Suppressor macrophage treated with lipopolysaccharide for 1 hour (primary cell): ENCODE data around the gene C4orf50.
A peak's percentile ranks its signal among the peaks of the same experiment; 100 is the strongest.
"Not testable (repeated sequence)": the region's sequence is repeated elsewhere in the genome, so short reads cannot be mapped to it uniquely, and the experiment has no call there.

Experiments
- DNase-seq, 3 donors: peaks; one replicate each; pipeline ENCODE4 v3.0.0-alpha.2; 2020 to 2022

The C4orf50 gene

GRCh38 chr4:6012200-6012599, 6.0 kb downstream of the C4orf50 start:
- no peak for DNase-seq

GRCh38 chr4:6011686-6012085, 6.5 kb downstream of the C4orf50 start:
- no peak for DNase-seq

- DNase-seq: no peak
These were observed 7.0 kb downstream of the C4orf50 start for GRCh38 chr4:6011271-6011671.

- DNase-seq: no peak
These were observed 7.4 kb downstream of the C4orf50 start for GRCh38 chr4:6010789-6011188.

- DNase-seq: no peak
These were observed 8.8 kb downstream of the C4orf50 start for GRCh38 chr4:6009452-6009851.

GRCh38 chr4:6008766-6009385, 9.4 kb downstream of the C4orf50 start:
- DNase-seq: no peak

- DNase-seq: peak in 1 of 3 donors; percentile 11
These were observed 10.1 kb downstream of the C4orf50 start for GRCh38 chr4:6008092-6008551.

- no peak for DNase-seq
These were observed 13.1 kb downstream of the C4orf50 start for GRCh38 chr4:6005175-6005574.

GRCh38 chr4:6003485-6003884, 14.7 kb downstream of the C4orf50 start:
- not testable (repeated sequence) for DNase-seq

- no peak for DNase-seq
These were observed 15.3 kb downstream of the C4orf50 start for GRCh38 chr4:6002926-6003325.

GRCh38 chr4:6002492-6002833, 15.8 kb downstream of the C4orf50 start:
- DNase-seq: no peak

- DNase-seq: no peak
These were observed 16.3 kb downstream of the C4orf50 start for GRCh38 chr4:6001680-6002491.

GRCh38 chr4:5999830-6000365, 18.3 kb downstream of the C4orf50 start:
- no peak for DNase-seq

GRCh38 chr4:5999356-5999755, 18.9 kb downstream of the C4orf50 start:
- no peak for DNase-seq

GRCh38 chr4:5998333-5998936, 19.8 kb downstream of the C4orf50 start:
- DNase-seq: peak; percentile 49 to 70 (median 65)

GRCh38 chr4:5996641-5997040, 21.6 kb downstream of the C4orf50 start:
- DNase-seq: no peak

- DNase-seq: no peak
These were observed 22.2 kb downstream of the C4orf50 start for GRCh38 chr4:5995901-5996623.

- no peak for DNase-seq
These were observed 24.1 kb downstream of the C4orf50 start for GRCh38 chr4:5993876-5994811.

- not testable (repeated sequence) for DNase-seq
These were observed 24.9 kb downstream of the C4orf50 start for GRCh38 chr4:5993346-5993745.

- DNase-seq: no peak
These were observed 25.4 kb downstream of the C4orf50 start for GRCh38 chr4:5992828-5993321.

GRCh38 chr4:5992171-5992827, 25.9 kb downstream of the C4orf50 start:
- no peak for DNase-seq
